ENCODE data around the gene SENP6.
"Not testable (repeated sequence)": the region's sequence is repeated elsewhere in the genome, so short reads cannot be mapped to it uniquely, and the experiment has no call there.

DNA sequence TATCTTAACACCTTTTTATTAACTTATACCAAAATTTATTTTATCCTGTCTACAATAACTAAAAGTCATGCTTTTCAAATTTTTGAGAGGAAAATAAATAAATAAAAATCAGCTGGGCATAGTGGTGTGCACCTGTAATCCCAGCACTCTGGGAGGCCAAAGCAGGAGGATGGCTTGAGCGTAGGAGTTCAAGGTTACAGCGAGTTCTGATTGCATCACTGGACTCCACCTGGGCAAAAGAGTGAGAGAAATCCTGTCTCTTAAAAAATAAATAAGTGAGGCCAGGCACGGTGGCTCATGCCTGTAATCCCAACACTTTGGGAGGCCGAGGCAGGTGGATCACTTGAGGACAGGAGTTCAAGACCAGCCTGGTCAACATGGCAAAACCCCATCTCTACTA, 106.7 kb downstream of the SENP6 start:
- TF ChIP-seq, protein P1, sequence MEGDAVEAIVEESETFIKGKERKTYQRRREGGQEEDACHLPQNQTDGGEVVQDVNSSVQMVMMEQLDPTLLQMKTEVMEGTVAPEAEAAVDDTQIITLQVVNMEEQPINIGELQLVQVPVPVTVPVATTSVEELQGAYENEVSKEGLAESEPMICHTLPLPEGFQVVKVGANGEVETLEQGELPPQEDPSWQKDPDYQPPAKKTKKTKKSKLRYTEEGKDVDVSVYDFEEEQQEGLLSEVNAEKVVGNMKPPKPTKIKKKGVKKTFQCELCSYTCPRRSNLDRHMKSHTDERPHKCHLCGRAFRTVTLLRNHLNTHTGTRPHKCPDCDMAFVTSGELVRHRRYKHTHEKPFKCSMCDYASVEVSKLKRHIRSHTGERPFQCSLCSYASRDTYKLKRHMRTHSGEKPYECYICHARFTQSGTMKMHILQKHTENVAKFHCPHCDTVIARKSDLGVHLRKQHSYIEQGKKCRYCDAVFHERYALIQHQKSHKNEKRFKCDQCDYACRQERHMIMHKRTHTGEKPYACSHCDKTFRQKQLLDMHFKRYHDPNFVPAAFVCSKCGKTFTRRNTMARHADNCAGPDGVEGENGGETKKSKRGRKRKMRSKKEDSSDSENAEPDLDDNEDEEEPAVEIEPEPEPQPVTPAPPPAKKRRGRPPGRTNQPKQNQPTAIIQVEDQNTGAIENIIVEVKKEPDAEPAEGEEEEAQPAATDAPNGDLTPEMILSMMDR (conservative IDR thresholded peaks at IDR 0.05; ENCODE audit: low read length) = not testable (repeated sequence)
- not testable (repeated sequence) for TF ChIP-seq EZH2phosphoT487 (IDR thresholded peaks at IDR 0.05; ENCODE audit: borderline replicate concordance)

Measured in Loucy (cell line).